OCI-LY3 (cell line): ENCODE measurements around the gene OSTN.

ENCODE experiments used
- H2AFZ ChIP-seq: fragments of 200-600, 300-600 bp; shearing (Covaris generic); 2 replicates; pipeline ENCODE4 v1.6.0; 2014; ENCODE audit warnings: antibody characterized with exemption, low read depth, low read length
- H3K27ac ChIP-seq: fragments of 200-600, 300-600 bp; sonication (generic); 2 replicates; pipeline ENCODE4 v1.5.1; 2014; ENCODE audit warnings: mild to moderate bottlenecking, low read length, moderate library complexity, mixed read lengths
- H3K27me3 ChIP-seq: fragments of 200-600, 300-600 bp; sonication (generic); 2 replicates; pipeline ENCODE4 v1.6.1; 2014; ENCODE audit warnings: low read depth, low read length, mixed read lengths
- H3K36me3 ChIP-seq: fragments of 200-600, 300-600 bp; sonication (generic); replicated peaks from 2 replicates; pipeline ENCODE3; 2014; ENCODE audit warnings: low read depth, low read length, mixed read lengths
- H3K4me1 ChIP-seq: fragments of 300-600, 200-600 bp; sonication (generic); 2 replicates; pipeline ENCODE4 v1.6.1; 2014; ENCODE audit warnings: low read length, mixed read lengths
- H3K4me2 ChIP-seq: fragments of 200-600, 300-600 bp; sonication (generic); 2 replicates; pipeline ENCODE4 v1.6.1; 2014; ENCODE audit warnings: low read length, mixed read lengths
- H3K4me3 ChIP-seq: fragments of 300-600, 200-600 bp; sonication (generic); 2 replicates; pipeline ENCODE4 v1.5.1; 2014; ENCODE audit warnings: antibody characterized with exemption, mild to moderate bottlenecking, low read length, moderate library complexity
- H3K79me2 ChIP-seq: fragments of 300-600, 200-600 bp; shearing (Covaris generic); 2 replicates; pipeline ENCODE4 v1.6.1; 2014; ENCODE audit warnings: mild to moderate bottlenecking, low read length, mixed read lengths
- H3K9ac ChIP-seq: fragments of 300-600, 200-600 bp; shearing (Covaris generic); 2 replicates; pipeline ENCODE4 v1.6.0; 2014; ENCODE audit warnings: mild to moderate bottlenecking, low read length, moderate library complexity
- H3K9me3 ChIP-seq: fragments of 200-600, 300-600 bp; shearing (Covaris generic); 2 replicates; pipeline ENCODE4 v1.6.1; 2014; ENCODE audit warnings: low read length, mixed read lengths; ENCODE audit not compliant: insufficient read depth
- H4K20me1 ChIP-seq: fragments of 200-600, 300-600 bp; sonication (generic); 2 replicates; pipeline ENCODE4 v1.6.1; 2016; ENCODE audit warnings: low read length, mixed read lengths; ENCODE audit not compliant: insufficient read depth
- EZH2phosphoT487 ChIP-seq: fragments of 200-600 bp; shearing (Covaris generic); IDR thresholded peaks from 2 replicates; pipeline ENCODE4 v1.6.1; 2018; ENCODE audit warnings: antibody characterized with exemption, mixed run types, low read depth
- TF ChIP-seq, protein P1 (sequence below): fragments of 200-600, 300-600 bp; sonication (generic); IDR thresholded peaks from 2 replicates; pipeline ENCODE4 v1.5.1; 2014; ENCODE audit warnings: antibody characterized with exemption, low read length, low read depth

OSTN gene

DNA sequence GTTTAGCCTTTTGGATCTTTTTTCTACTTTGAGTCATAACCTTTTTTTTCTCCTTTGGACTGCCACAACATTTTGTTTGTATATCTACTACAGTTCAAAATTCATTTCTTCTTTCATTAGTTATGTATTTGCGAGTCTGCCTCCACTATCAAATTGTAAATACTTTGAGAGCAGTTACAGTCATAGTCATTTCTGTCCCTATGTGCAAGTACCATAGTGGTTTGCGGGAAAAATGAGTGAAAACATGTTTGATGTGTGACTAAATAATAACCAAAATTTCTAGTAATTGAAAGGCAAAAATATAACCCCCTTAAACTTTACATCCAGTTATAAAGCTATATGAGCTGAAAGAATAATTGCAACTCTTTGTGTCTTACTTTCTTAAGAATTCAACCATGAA is 84.4 kb downstream of the OSTN start:
- Histone ChIP-seq H3K9ac (no peak overlapping the region), H3K79me2 (no peaks in the 10 kb centered on the region), H3K9me3 (no peaks in the 10 kb centered on the region), H3K27ac (no peak overlapping the region), H3K4me1 (peaks cover 31% of the 10 kb centered on the region), H3K4me3 (no peak overlapping the region), H3K4me2 (peak overlapping the region; percentile 23; the same call in 1 of the 2 replicates), H3K27me3 (no peaks in the 10 kb centered on the region), H3K36me3 (no peaks in the 10 kb centered on the region), H2AFZ (no peak overlapping the region), H4K20me1 (no peaks in the 10 kb centered on the region)
- no peak for TF ChIP-seq EZH2phosphoT487
- TF ChIP-seq, protein P1, sequence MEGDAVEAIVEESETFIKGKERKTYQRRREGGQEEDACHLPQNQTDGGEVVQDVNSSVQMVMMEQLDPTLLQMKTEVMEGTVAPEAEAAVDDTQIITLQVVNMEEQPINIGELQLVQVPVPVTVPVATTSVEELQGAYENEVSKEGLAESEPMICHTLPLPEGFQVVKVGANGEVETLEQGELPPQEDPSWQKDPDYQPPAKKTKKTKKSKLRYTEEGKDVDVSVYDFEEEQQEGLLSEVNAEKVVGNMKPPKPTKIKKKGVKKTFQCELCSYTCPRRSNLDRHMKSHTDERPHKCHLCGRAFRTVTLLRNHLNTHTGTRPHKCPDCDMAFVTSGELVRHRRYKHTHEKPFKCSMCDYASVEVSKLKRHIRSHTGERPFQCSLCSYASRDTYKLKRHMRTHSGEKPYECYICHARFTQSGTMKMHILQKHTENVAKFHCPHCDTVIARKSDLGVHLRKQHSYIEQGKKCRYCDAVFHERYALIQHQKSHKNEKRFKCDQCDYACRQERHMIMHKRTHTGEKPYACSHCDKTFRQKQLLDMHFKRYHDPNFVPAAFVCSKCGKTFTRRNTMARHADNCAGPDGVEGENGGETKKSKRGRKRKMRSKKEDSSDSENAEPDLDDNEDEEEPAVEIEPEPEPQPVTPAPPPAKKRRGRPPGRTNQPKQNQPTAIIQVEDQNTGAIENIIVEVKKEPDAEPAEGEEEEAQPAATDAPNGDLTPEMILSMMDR, result no peak

DNA sequence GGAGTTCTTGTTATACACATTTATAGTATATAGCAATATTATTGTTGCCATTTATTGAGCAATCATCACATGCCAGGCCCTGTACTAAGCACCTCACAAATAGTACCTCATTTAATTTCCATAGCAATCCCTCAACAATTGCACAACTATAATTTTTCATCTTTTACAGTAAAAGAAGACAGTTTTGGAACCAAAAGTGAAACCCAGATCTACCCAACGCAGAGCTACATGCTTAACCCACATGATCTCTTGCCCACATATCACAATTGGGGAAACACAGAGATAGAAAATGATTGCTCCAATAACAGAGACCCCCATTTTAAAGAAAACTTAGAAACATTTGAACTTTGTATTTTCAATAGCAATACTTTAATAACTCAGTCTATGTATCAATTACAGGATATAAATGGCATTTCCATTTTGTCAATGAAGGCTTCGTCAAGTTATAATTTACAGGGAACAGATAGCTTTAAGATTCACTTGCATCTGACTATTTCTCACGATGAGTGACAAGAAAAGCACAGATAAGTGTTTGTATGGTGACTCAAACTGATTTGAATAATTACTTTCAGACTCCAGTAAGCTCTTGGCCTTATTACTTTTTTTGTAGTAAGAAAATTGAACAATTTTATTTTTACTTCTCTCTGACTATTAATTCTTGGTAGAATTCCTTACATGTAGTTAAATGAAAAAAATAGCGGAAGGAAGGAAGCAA is 91.4 kb downstream of the OSTN start:
- peak overlapping the region; percentile 40 for H3K27ac ChIP-seq
- H4K20me1 ChIP-seq, result no peaks in the 10 kb centered on the region
- H3K4me3 ChIP-seq, result peak overlapping the region; percentile 52
- H3K79me2 ChIP-seq, result no peaks in the 10 kb centered on the region
- peak overlapping the region; percentile 77 for H2AFZ ChIP-seq
- peak overlapping the region; percentile 85 for H3K4me2 ChIP-seq
- no peaks in the 10 kb centered on the region for H3K27me3 ChIP-seq
- TF ChIP-seq, protein P1, result no peak
- no peak for TF ChIP-seq EZH2phosphoT487
- no peaks in the 10 kb centered on the region for H3K36me3 ChIP-seq
- peak overlapping the region; percentile 33 for H3K9ac ChIP-seq
- H3K9me3 ChIP-seq, result no peaks in the 10 kb centered on the region
- H3K4me1 ChIP-seq, result peaks cover 37% of the 10 kb centered on the region

DNA sequence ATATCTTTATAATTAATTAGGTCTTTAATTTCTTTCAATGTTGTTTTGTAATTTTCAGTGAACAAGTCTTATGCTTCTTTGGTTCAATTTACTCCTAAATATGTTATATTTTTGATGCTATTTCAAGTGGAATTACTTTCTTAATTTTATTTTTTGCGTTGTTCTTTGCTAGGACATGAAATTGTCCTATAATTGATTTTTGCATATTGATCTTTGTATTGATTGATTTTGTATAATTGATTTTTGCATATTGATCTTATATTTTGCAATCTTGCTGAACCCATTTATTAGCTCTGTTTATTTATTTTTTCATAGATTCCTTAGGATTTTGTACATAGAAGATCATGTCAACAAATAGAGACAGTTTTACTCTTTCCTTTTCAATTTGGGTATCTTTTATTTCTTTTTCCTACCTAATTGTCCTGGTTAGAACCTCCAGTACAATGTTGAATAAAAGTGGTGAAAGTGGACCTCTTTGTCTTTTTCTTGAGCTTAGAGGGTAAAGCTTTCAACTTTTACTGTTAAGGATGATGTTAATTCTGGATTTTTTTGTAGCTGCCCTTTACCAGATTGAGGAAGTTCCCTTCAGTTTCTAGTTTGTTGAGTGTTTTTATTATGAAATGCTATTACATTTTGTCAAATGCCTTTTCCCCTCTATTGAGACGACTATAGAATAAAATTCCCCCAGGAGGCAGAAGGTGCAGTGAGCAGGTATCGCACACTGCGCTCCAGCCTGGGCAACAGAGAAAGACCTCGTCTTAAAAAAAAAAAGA is 93.4 kb downstream of the OSTN start:
- Histone ChIP-seq H4K20me1 (no peaks in the 10 kb centered on the region), H3K4me2 (0 out of 2 replicates have a peak overlapping the region, but pooled peaks have one; percentile 8), H3K9ac (no peak overlapping the region), H3K4me1 (peaks cover 55% of the 10 kb centered on the region), H3K79me2 (no peaks in the 10 kb centered on the region), H3K27ac (no peak overlapping the region), H2AFZ (no peak overlapping the region), H3K27me3 (no peaks in the 10 kb centered on the region), H3K36me3 (no peaks in the 10 kb centered on the region), H3K4me3 (no peak overlapping the region), H3K9me3 (no peaks in the 10 kb centered on the region)
- TF ChIP-seq, protein P1, result no peak
- no peak for TF ChIP-seq EZH2phosphoT487

DNA sequence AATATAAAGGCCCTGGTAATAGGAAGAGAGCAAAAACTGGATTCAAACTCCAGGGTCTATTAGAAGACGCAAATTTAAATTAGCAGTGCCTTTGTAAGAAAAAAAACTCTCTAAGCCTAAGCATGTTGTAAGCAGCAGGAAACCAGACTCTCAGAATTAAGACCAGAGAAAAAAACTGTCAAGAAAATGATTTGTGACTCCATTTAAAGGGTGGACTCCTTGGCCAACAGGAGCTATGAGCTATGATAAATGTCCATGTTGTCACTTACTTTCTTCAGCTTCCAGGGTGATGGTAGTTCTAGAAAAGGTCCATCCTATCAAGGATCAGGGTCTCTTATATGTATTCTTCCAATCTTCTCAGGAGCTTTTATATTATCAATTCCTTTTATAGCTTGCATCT is 95.2 kb downstream of the OSTN start:
- peaks cover 73% of the 10 kb centered on the region for H3K4me1 ChIP-seq
- H3K9me3 ChIP-seq, result no peaks in the 10 kb centered on the region
- H4K20me1 ChIP-seq, result no peaks in the 10 kb centered on the region
- no peak for TF ChIP-seq EZH2phosphoT487
- TF ChIP-seq, protein P1, result no peak
- H3K27me3 ChIP-seq, result no peaks in the 10 kb centered on the region
- no peaks in the 10 kb centered on the region for H3K79me2 ChIP-seq
- no peak overlapping the region for H3K27ac ChIP-seq
- no peak overlapping the region for H3K9ac ChIP-seq
- no peak overlapping the region for H2AFZ ChIP-seq
- H3K4me3 ChIP-seq, result no peak overlapping the region
- H3K4me2 ChIP-seq, result no peak overlapping the region
- no peaks in the 10 kb centered on the region for H3K36me3 ChIP-seq
